Hematopoietic multipotent progenitor cell (in vitro differentiated cells): ENCODE data around the gene SCARF2. TPM values are rescaled to one million over a fixed set of nuclear protein-coding genes. Genes with fewer than 3 reads are reported as not detected.
"Not testable (repeated sequence)": the region's sequence is repeated elsewhere in the genome, so short reads cannot be mapped to it uniquely, and the experiment has no call there.

Experiments
- DNase-seq, 3 donors: peaks; one replicate each; pipeline ENCODE4 v3.0.0-alpha.2; 2011 to 2015; ENCODE audit warnings: low read depth in 2 of 3, low spot score in 2 of 3
- total RNA-seq: library from RNA; depleted of rRNA; stranded (reverse); fragments of >200 nt; gene quantifications from one replicate; pipeline ENCODE4 v1.2.3, GENCODE V29; 2012

Gene SCARF2
- total RNA-seq, 1 donor = 0.54 TPM

- peak; percentile 18 to 66 (median 36) for DNase-seq
Observed at GRCh38 chr22:20463324-20464095, 25.9 kb upstream of the SCARF2 start.

GRCh38 chr22:20459862-20460261, 22.2 kb upstream of the SCARF2 start:
- DNase-seq = no peak

GRCh38 chr22:20459152-20459542, 21.5 kb upstream of the SCARF2 start:
- DNase-seq = no peak

- DNase-seq = no peak
Observed at GRCh38 chr22:20458530-20459151, 21.0 kb upstream of the SCARF2 start.

- DNase-seq = no peak
Observed at GRCh38 chr22:20457506-20458240, 20.0 kb upstream of the SCARF2 start.

GRCh38 chr22:20456722-20457076, 19.1 kb upstream of the SCARF2 start:
- DNase-seq = no peak

GRCh38 chr22:20456064-20456721, 18.6 kb upstream of the SCARF2 start:
- peak; percentile 44 to 80 (median 77) for DNase-seq

GRCh38 chr22:20455709-20456063, 18.1 kb upstream of the SCARF2 start:
- no peak for DNase-seq

GRCh38 chr22:20453222-20453621, 15.6 kb upstream of the SCARF2 start:
- DNase-seq = no peak

- no peak for DNase-seq
Observed at GRCh38 chr22:20451920-20452319, 14.3 kb upstream of the SCARF2 start.

- not testable (repeated sequence) for DNase-seq
Observed at GRCh38 chr22:20451129-20451778, 13.6 kb upstream of the SCARF2 start.

GRCh38 chr22:20450551-20450906, 12.9 kb upstream of the SCARF2 start:
- DNase-seq = no peak

- no peak for DNase-seq
Observed at GRCh38 chr22:20449819-20450550, 12.4 kb upstream of the SCARF2 start.

GRCh38 chr22:20448630-20449029, 11.0 kb upstream of the SCARF2 start:
- no peak for DNase-seq

GRCh38 chr22:20446383-20446970, 8.9 kb upstream of the SCARF2 start:
- DNase-seq = no peak

GRCh38 chr22:20444325-20444724, 6.7 kb upstream of the SCARF2 start:
- DNase-seq = no peak

- no peak for DNase-seq
Observed at GRCh38 chr22:20442485-20443284, 5.1 kb upstream of the SCARF2 start.

- DNase-seq = no peak
Observed at GRCh38 chr22:20441631-20442484, 4.2 kb upstream of the SCARF2 start.
